ENCODE results near the gene IER5L.

DNA sequence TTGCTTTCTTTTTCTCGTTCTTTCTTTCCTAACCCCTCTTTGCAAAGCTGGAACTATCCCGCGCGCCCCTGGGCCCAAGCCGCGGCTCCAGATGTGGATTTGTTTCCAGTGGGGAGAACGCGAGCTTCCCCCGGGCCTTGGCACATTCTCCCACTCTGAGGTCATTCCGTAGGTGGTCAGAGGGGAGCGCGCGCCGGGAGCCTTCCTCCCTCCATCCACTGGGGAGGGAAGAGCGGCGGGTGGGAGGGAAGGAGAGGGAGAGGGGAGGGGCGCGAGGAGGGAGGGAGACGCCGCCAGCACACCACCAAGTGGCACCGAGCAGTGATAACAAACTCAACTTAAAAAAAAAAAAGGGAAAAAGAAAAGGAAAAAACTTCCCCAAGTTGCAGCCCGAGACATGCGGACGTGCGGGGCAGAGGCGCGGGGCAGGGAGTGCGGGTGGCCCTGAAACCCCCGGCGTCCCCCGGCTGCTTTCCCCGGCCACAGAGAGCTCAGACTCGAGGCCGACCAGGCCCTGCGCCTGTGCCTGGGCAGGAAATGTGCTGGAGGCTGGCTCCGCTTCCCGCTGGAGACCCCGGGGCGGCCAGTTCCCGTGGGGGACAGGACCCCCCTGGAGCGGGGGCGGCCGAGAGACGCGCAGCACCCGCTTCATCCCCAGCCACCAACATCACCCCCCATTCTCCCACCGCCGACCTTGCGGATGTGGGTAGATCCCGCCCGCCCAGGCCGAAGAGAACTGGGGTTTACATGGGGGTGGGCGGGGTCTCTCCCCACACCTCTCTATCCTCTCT is 3.1 kb downstream of the IER5L start:
- TF ChIP-seq, protein P1, sequence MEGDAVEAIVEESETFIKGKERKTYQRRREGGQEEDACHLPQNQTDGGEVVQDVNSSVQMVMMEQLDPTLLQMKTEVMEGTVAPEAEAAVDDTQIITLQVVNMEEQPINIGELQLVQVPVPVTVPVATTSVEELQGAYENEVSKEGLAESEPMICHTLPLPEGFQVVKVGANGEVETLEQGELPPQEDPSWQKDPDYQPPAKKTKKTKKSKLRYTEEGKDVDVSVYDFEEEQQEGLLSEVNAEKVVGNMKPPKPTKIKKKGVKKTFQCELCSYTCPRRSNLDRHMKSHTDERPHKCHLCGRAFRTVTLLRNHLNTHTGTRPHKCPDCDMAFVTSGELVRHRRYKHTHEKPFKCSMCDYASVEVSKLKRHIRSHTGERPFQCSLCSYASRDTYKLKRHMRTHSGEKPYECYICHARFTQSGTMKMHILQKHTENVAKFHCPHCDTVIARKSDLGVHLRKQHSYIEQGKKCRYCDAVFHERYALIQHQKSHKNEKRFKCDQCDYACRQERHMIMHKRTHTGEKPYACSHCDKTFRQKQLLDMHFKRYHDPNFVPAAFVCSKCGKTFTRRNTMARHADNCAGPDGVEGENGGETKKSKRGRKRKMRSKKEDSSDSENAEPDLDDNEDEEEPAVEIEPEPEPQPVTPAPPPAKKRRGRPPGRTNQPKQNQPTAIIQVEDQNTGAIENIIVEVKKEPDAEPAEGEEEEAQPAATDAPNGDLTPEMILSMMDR (IDR thresholded peaks at IDR 0.05): no peak
- TF ChIP-seq POLR2A (IDR thresholded peaks at IDR 0.05): peak in 1 of 2 donors; percentile 48

Data from sigmoid colon (tissue), 3 donors.